Measurements from ENCODE around the gene MICAL1. TPM values are rescaled to one million over a fixed set of nuclear protein-coding genes. Genes with fewer than 3 reads are reported as not detected.

The MICAL1 gene
- total and polyA plus RNA-seq, 10 of the 15 experiments (the other 5 are each of a cell fraction or from before 2014, with no cell fraction given): 0.32 to 71.6 (median 45.3) TPM

- no peak for TF ChIP-seq CUX1 (IDR thresholded peaks at IDR 0.05; ENCODE audit: insufficient replicate concordance, low read depth, low read length)
- no peak for TF ChIP-seq RFX5 (IDR thresholded peaks at IDR 0.05; ENCODE audit: low read depth, low read length)
- no peak for TF ChIP-seq PAX8 (IDR thresholded peaks at IDR 0.05)
- no peak for TF ChIP-seq RAD51 (IDR thresholded peaks at IDR 0.05)
- TF ChIP-seq HDGF (IDR thresholded peaks at IDR 0.05): no peak
- TF ChIP-seq SIN3A (IDR thresholded peaks at IDR 0.05; ENCODE audit: low read depth, low read length): no peak
- no peak for TF ChIP-seq ZNF687 (IDR thresholded peaks at IDR 0.05)
Measured at GRCh38 chr6:109485266-109485935, 29.8 kb upstream of the MICAL1 start (continued).

Data from GM12878 (cell line).